MM.1S (cell line): ENCODE results near the gene ELMO1.

Source experiments
- DNase-seq: peaks from one replicate; pipeline ENCODE4 v3.0.0-alpha.2; 2015
- H2AFZ ChIP-seq: fragments of 300-600 bp; sonication (generic); 2 replicates; pipeline ENCODE4 v1.6.0; 2016; ENCODE audit warnings: antibody characterized with exemption, low read length
- H3F3A ChIP-seq: fragments of 300-600 bp; sonication (generic); 2 replicates; pipeline ENCODE4 v1.6.1; 2016; ENCODE audit warnings: mild to moderate bottlenecking, antibody characterized with exemption, low read length, moderate library complexity, mixed read lengths; ENCODE audit not compliant: insufficient read depth
- H3K27ac ChIP-seq: fragments of 300-600 bp; sonication (generic); 2 replicates; pipeline ENCODE4 v1.5.1; 2016; ENCODE audit warnings: mild to moderate bottlenecking, low read length
- H3K27me3 ChIP-seq: fragments of 300-600 bp; sonication (generic); replicated peaks from 2 replicates; pipeline ENCODE4 v1.6.0; 2016; ENCODE audit warnings: low read length; ENCODE audit not compliant: insufficient read depth
- H3K36me3 ChIP-seq: fragments of 300-600 bp; sonication (generic); replicated peaks from 2 replicates; pipeline ENCODE4 v1.6.1; 2016; ENCODE audit warnings: mild to moderate bottlenecking, low read length, mixed read lengths; ENCODE audit not compliant: insufficient read depth
- H3K4me1 ChIP-seq: fragments of 300-600 bp; sonication (generic); 2 replicates; pipeline ENCODE4 v1.6.1; 2016; ENCODE audit warnings: low read length, mixed read lengths
- H3K4me2 ChIP-seq: fragments of 300-600 bp; sonication (generic); 2 replicates; pipeline ENCODE4 v1.6.0; 2016; ENCODE audit warnings: low read depth, low read length
- H3K4me3 ChIP-seq: fragments of 300-600 bp; sonication (generic); 2 replicates; pipeline ENCODE4 v1.5.1; 2016; ENCODE audit warnings: low read length, mixed read lengths
- H3K79me2 ChIP-seq: fragments of 300-600 bp; sonication (generic); 2 replicates; pipeline ENCODE4 v1.6.1; 2016; ENCODE audit warnings: mixed run types, low read length, mixed read lengths
- H3K9ac ChIP-seq: fragments of 300-600 bp; sonication (generic); 2 replicates; pipeline ENCODE4 v1.6.1; 2016; ENCODE audit warnings: low read length, mixed read lengths
- H3K9me2 ChIP-seq: fragments of 300-600 bp; sonication (generic); replicated peaks from 2 replicates; pipeline ENCODE4 v1.6.1; 2016; ENCODE audit warnings: mild to moderate bottlenecking, low read length, mixed read lengths; ENCODE audit not compliant: insufficient read depth
- H3K9me3 ChIP-seq: fragments of 300-600 bp; sonication (generic); replicated peaks from 2 replicates; pipeline ENCODE4 v1.6.1; 2016; ENCODE audit warnings: mild to moderate bottlenecking, low read length, mixed read lengths; ENCODE audit not compliant: insufficient read depth
- H4K20me1 ChIP-seq: fragments of 300-600 bp; sonication (generic); 2 replicates; pipeline ENCODE4 v1.6.1; 2016; ENCODE audit warnings: mild to moderate bottlenecking, low read length, moderate library complexity, mixed read lengths; ENCODE audit not compliant: insufficient read depth
- EZH2 ChIP-seq: fragments of 300-600 bp; sonication (generic); optimal IDR thresholded peaks from 2 replicates; pipeline ENCODE3; 2017; ENCODE audit warnings: low read depth, mild to moderate bottlenecking, antibody characterized with exemption, low read length, mixed read lengths
- EZH2phosphoT487 ChIP-seq: fragments of 300-600 bp; sonication (generic); IDR thresholded peaks from 2 replicates; pipeline ENCODE4 v1.6.1; 2018; ENCODE audit warnings: antibody characterized with exemption, low read length
- TF ChIP-seq, protein P1 (sequence below): fragments of 300-600 bp; sonication (generic); IDR thresholded peaks from 2 replicates; pipeline ENCODE4 v1.5.1; 2016; ENCODE audit warnings: antibody characterized with exemption, low read length, mixed read lengths

The ELMO1 gene

DNA sequence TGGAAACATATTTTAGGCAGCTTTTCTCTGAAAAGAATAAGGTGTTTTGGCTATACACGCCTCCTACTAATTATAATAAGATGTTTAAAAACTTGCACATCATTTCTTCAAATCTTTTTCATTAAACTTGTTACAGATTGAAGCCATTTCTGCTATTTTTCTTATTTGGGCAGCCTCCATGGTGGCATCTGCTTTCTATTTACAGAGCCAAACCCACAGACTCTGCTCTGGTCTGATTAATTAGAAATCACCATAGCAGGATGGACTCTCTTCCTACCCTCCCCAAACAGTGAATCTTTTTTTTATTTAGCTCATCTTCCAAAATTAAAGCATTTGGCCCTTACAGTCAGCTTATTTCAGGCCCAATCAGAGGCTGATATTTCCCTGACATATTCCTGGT is 638.6 kb downstream of the ELMO1 start:
- DNase-seq, result no peak
- Histone ChIP-seq H3K27me3 (no peaks in the 10 kb centered on the region), H3K4me2 (no peak overlapping the region), H3F3A (no peaks in the 10 kb centered on the region), H3K27ac (no peak overlapping the region), H2AFZ (no peak overlapping the region), H4K20me1 (no peaks in the 10 kb centered on the region), H3K9me3 (no peaks in the 10 kb centered on the region), H3K36me3 (no peaks in the 10 kb centered on the region), H3K79me2 (no peaks in the 10 kb centered on the region), H3K4me1 (no peaks in the 10 kb centered on the region), H3K9me2 (no peaks in the 10 kb centered on the region), H3K4me3 (no peak overlapping the region), H3K9ac (no peak overlapping the region)
- TF ChIP-seq EZH2phosphoT487 (no peak), EZH2 (no peak)
- TF ChIP-seq, protein P1, sequence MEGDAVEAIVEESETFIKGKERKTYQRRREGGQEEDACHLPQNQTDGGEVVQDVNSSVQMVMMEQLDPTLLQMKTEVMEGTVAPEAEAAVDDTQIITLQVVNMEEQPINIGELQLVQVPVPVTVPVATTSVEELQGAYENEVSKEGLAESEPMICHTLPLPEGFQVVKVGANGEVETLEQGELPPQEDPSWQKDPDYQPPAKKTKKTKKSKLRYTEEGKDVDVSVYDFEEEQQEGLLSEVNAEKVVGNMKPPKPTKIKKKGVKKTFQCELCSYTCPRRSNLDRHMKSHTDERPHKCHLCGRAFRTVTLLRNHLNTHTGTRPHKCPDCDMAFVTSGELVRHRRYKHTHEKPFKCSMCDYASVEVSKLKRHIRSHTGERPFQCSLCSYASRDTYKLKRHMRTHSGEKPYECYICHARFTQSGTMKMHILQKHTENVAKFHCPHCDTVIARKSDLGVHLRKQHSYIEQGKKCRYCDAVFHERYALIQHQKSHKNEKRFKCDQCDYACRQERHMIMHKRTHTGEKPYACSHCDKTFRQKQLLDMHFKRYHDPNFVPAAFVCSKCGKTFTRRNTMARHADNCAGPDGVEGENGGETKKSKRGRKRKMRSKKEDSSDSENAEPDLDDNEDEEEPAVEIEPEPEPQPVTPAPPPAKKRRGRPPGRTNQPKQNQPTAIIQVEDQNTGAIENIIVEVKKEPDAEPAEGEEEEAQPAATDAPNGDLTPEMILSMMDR, result no peak

DNA sequence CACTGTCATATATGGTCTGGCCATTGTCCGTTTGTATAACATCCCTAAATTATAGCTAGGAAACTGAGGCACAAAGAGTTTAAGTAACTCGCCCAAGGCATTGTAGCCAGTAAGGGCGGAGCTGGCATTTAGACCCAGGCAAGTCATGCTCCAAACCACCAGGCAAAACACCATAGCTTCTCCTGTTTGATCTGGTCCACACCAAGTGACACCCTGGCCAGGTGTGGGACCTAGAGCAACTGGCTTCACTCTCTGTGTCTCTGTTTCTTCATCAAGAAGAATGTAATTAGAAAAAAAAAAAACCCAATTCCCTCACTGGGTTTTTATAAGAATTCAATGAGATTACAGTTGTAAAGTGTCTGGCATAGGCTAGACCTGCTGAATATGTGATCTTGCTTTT is 639.2 kb downstream of the ELMO1 start:
- no peak overlapping the region for H2AFZ ChIP-seq
- no peaks in the 10 kb centered on the region for H4K20me1 ChIP-seq
- no peaks in the 10 kb centered on the region for H3K36me3 ChIP-seq
- H3K9me3 ChIP-seq, result no peaks in the 10 kb centered on the region
- H3K9ac ChIP-seq, result no peak overlapping the region
- no peak overlapping the region for H3K4me2 ChIP-seq
- no peaks in the 10 kb centered on the region for H3K27me3 ChIP-seq
- H3F3A ChIP-seq, result no peaks in the 10 kb centered on the region
- DNase-seq, result no peak
- no peaks in the 10 kb centered on the region for H3K4me1 ChIP-seq
- no peak overlapping the region for H3K27ac ChIP-seq
- no peaks in the 10 kb centered on the region for H3K79me2 ChIP-seq
- no peaks in the 10 kb centered on the region for H3K9me2 ChIP-seq
- no peak overlapping the region for H3K4me3 ChIP-seq
- TF ChIP-seq, protein P1, result no peak
- TF ChIP-seq EZH2 (no peak), EZH2phosphoT487 (no peak)

DNA sequence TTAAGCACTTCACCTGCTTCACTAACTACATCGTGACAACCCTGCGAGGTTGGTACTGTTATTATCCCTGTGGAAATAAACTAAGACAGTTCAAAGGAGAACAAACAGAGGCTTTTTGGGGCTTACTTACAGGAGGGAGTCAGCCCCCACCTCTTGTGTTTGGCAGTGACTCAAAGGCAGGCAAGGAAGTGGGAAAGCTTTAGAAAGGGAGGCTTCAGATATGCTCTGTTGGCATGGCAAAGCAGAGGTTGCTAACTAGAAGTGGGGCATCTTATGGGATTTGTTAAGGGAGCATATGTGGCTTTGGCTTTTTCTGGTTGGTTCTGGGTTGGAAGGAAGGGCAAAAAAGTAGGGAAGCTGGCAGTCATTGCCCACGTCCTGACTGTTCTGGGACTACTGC is 639.6 kb downstream of the ELMO1 start:
- Histone ChIP-seq H3K9me2 (no peaks in the 10 kb centered on the region), H3K4me3 (no peak overlapping the region), H3K36me3 (no peaks in the 10 kb centered on the region), H3K79me2 (no peaks in the 10 kb centered on the region), H3K27ac (no peak overlapping the region), H3K4me2 (no peak overlapping the region), H3K9me3 (no peaks in the 10 kb centered on the region), H4K20me1 (no peaks in the 10 kb centered on the region), H3K4me1 (no peaks in the 10 kb centered on the region), H3F3A (no peaks in the 10 kb centered on the region), H3K9ac (no peak overlapping the region), H2AFZ (no peak overlapping the region), H3K27me3 (no peaks in the 10 kb centered on the region)
- TF ChIP-seq EZH2 (no peak), EZH2phosphoT487 (no peak)
- TF ChIP-seq, protein P1, result no peak
- no peak for DNase-seq
